Spleen (tissue), 11 donors: ENCODE data around the gene TMEM132D. TPM values are rescaled to one million over a fixed set of nuclear protein-coding genes. Genes with fewer than 3 reads are reported as not detected.

Experiments
- DNase-seq: peaks from one replicate; pipeline ENCODE4 v3.0.0-alpha.2; 2020
- H3K27ac ChIP-seq, 8 donors: fragments of 200-600 bp; sonication (generic) in 7 of 8; 1 replicate in 4 of 8; 2 replicates in 4 of 8; pipeline versions ENCODE4 v1.5.0 to v1.8.0; 2016 to 2021; ENCODE audit warnings: inconsistent platforms in 4 of 8, mild to moderate bottlenecking in 4 of 8, moderate library complexity in 1 of 8
- H3K27me3 ChIP-seq, 7 donors: fragments of 200-600 bp; sonication (generic) in 6 of 7; replicated peaks in 1 of 7; 1 replicate in 4 of 7; 2 replicates in 3 of 7; pipeline versions ENCODE4 v1.5.0 to v1.8.0; 2016 to 2021; ENCODE audit warnings: inconsistent platforms in 3 of 7, mild to moderate bottlenecking in 1 of 7
- H3K36me3 ChIP-seq, 6 donors: fragments of 200-600 bp; sonication (generic) in 5 of 6; 1 replicate in 4 of 6; 2 replicates in 2 of 6; pipeline versions ENCODE4 v1.5.0 to v1.8.0; 2016 to 2021; ENCODE audit warnings: inconsistent platforms in 2 of 6
- H3K4me1 ChIP-seq, 6 donors: fragments of 200-600 bp; sonication (generic) in 5 of 6; 1 replicate in 3 of 6; 2 replicates in 3 of 6; pipeline versions ENCODE4 v1.5.0 to v1.8.0; 2016 to 2021; ENCODE audit warnings: inconsistent platforms in 3 of 6
- H3K4me3 ChIP-seq, 8 donors: fragments of 200-600 bp; sonication (generic) in 7 of 8; 1 replicate in 4 of 8; 2 replicates in 4 of 8; pipeline versions ENCODE4 v1.5.0 to v1.8.0; 2016 to 2021; ENCODE audit warnings: inconsistent platforms in 4 of 8, mild to moderate bottlenecking in 4 of 8, moderate library complexity in 2 of 8
- H3K9me3 ChIP-seq, 8 donors: fragments of 200-600 bp; sonication (generic) in 7 of 8; 1 replicate in 4 of 8; 2 replicates in 4 of 8; pipeline versions ENCODE4 v1.5.0 to v1.8.0; 2016 to 2021; ENCODE audit warnings: inconsistent platforms in 4 of 8
- POLR2A ChIP-seq, 3 donors: fragments of 450-650 bp; IDR thresholded peaks; one replicate each; pipeline ENCODE4 v1.5.1; 2017; ENCODE audit warnings: antibody characterized with exemption in 3 of 3, mild to moderate bottlenecking in 1 of 3
- POLR2AphosphoS5 ChIP-seq, 3 donors: sonication (generic); formaldehyde crosslinking; IDR thresholded peaks; one replicate each; pipeline ENCODE4 v1.5.1; 2017; ENCODE audit warnings: antibody characterized with exemption in 3 of 3
- WGBS, 5 donors: extraction: QIAGEN DNeasy Blood & Tissue Kit in 3 of 5; methylation state at CpG; one replicate each; pipeline versions ENCODE4 v1.1.5 to v1.1.7; 2013 to 2018; 5-methylcytosine and 5-hydroxymethylcytosine counted together
- intact Hi-C: fragments of 100-400 bp; cut with DNase I; formaldehyde crosslinking; loops from one replicate; pipeline ENCODE4 v1.15.0; 2023; ENCODE audit warnings: low total_unique reads
- polyA plus RNA-seq, 3 donors: library from polyadenylated mRNA; stranded (reverse); fragments of 200-250 nt; gene quantifications; one replicate each; pipeline ENCODE4 v1.2.1, GENCODE V29; 2013
- total RNA-seq, 7 donors: library from RNA; depleted of rRNA in 3 of 7; stranded (reverse); fragments of >200 nt in 3 of 7; fragmentation: NEBNext Ultra II Directional in 4 of 7; extraction: Animal tissue kit (Norgen Biotek cat#: 25700) in 4 of 7; gene quantifications; one replicate each; pipeline versions ENCODE4 v1.1.0 to v1.2.1, GENCODE V29; 2016 to 2021
- TF ChIP-seq, protein P1 (sequence below), 11 experiments: fragments of 200-600 bp in 7 of 11; fragments of 450-650 bp in 4 of 11; sonication (generic) in 4 of 11; IDR thresholded peaks in 8 of 11; conservative IDR thresholded peaks in 3 of 11; 1 replicate in 7 of 11; 2 replicates in 4 of 11; pipeline versions ENCODE4 v1.4.0 to v1.8.0; 2016 to 2021; ENCODE audit warnings: antibody characterized with exemption in 11 of 11, inconsistent platforms in 4 of 11, mild to moderate bottlenecking in 1 of 11
- donor health status: healthy with polysubstance abuse.
- donor health status: DM: no; HTN: no; CAD: no; lungs with moderate emphysema.
- donor health status: DM: no; HTN: no; CAD: no.
- donor health status: Bipolar disorder and iron deficiency.
- donor health status: healthy.
- donor health status: DM: no; HTN: no; CAD: no.
- donor health status: DM: yes; HTN: yes; CAD: no.

The TMEM132D gene
- total and polyA plus RNA-seq, 10 donors, result 0.03 TPM; not detected in 9

DNA sequence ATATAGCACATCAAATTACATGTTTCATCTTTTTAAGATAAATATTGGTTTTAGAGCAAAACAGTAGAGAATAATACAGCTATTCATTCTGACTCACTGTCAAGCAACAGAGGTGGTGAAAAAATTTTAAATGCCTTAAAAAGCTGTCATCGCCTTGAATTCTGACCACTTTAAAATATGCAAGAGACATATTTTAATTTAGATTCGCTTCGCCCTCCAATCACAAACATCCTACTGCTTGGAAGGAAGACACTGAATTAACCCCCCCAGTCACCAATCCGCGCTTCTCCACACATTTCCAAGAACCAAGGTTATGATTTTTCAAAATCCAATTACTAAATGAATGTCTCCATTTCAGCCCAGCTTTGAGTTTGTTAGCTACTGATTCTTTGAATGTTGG, 112.4 kb downstream of the TMEM132D start:
- 89 to 94% (median 93%) methylated on average over 5 of the region's 5 CpGs for WGBS, 5 donors
- no peak for TF ChIP-seq POLR2AphosphoS5 (IDR thresholded peaks at IDR 0.05)
- TF ChIP-seq POLR2A (IDR thresholded peaks at IDR 0.05), result no peak
- TF ChIP-seq, protein P1, sequence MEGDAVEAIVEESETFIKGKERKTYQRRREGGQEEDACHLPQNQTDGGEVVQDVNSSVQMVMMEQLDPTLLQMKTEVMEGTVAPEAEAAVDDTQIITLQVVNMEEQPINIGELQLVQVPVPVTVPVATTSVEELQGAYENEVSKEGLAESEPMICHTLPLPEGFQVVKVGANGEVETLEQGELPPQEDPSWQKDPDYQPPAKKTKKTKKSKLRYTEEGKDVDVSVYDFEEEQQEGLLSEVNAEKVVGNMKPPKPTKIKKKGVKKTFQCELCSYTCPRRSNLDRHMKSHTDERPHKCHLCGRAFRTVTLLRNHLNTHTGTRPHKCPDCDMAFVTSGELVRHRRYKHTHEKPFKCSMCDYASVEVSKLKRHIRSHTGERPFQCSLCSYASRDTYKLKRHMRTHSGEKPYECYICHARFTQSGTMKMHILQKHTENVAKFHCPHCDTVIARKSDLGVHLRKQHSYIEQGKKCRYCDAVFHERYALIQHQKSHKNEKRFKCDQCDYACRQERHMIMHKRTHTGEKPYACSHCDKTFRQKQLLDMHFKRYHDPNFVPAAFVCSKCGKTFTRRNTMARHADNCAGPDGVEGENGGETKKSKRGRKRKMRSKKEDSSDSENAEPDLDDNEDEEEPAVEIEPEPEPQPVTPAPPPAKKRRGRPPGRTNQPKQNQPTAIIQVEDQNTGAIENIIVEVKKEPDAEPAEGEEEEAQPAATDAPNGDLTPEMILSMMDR (IDR thresholded peaks at IDR 0.05 in 8 of 11, conservative IDR thresholded peaks at IDR 0.05 in 3 of 11), result no peak
- intact Hi-C loops, result no loop called here
- no peak overlapping the region for H3K4me3 ChIP-seq
- H3K9me3 ChIP-seq, result peaks cover 0 to 2% (median 0%) of the 10 kb centered on the region in 8 donors
- no peaks in the 10 kb centered on the region for H3K36me3 ChIP-seq
- peaks cover 0 to 3% (median 0%) of the 10 kb centered on the region in 7 donors for H3K27me3 ChIP-seq
- H3K27ac ChIP-seq, result no peak overlapping the region
- no peak for DNase-seq
- no peaks in the 10 kb centered on the region for H3K4me1 ChIP-seq

DNA sequence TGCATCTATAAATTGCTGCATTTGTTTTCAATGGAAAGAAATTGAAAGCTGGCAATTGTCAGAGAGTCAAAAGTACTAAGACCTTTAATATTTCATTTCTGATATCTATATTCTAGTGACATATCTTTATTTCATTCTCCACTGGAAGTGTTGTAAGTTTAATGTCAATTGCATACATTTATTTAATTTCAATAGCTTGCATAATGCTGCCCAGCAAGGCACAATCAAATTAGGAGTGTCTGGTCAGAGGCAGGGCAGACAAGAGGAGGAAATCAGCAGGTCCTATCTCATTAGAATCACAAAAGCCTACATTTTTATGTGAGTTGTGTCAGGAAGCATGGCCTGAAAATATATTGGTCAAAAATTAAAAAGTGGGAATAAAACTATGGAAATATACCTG, 112.9 kb downstream of the TMEM132D start:
- no peak overlapping the region for H3K27ac ChIP-seq
- intact Hi-C loops, result no loop called here
- H3K36me3 ChIP-seq, result no peaks in the 10 kb centered on the region
- H3K4me3 ChIP-seq, result no peak overlapping the region
- H3K4me1 ChIP-seq, result no peaks in the 10 kb centered on the region
- H3K9me3 ChIP-seq, result peaks cover 0 to 7% (median 1%) of the 10 kb centered on the region in 8 donors
- TF ChIP-seq POLR2A (IDR thresholded peaks at IDR 0.05) (no peak), POLR2AphosphoS5 (IDR thresholded peaks at IDR 0.05) (no peak)
- TF ChIP-seq, protein P1 (IDR thresholded peaks at IDR 0.05 in 8 of 11, conservative IDR thresholded peaks at IDR 0.05 in 3 of 11), result no peak
- H3K27me3 ChIP-seq, result peaks cover 0 to 3% (median 0%) of the 10 kb centered on the region in 7 donors
- DNase-seq, result no peak

DNA sequence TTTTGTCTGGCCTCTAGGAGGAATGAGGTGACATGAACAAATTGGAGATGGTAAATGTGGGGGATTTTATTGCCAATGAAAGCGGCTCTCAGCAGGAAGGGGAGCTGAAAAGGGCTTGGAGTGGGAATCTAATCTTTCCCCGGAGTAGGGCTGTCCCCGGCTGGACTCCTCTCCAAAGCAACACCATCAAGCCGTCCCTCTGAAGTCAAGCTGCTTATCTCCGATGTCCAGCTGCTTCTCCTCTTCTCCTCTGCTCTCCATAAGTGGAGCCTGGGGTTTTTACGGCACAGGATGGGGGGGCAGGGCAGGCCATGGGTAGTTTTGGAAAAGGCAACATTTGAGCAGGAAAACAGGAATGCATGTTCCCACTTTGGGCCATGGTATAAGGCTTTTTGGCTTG, 113.5 kb downstream of the TMEM132D start:
- no peaks in the 10 kb centered on the region for H3K4me1 ChIP-seq
- TF ChIP-seq POLR2A (IDR thresholded peaks at IDR 0.05) (no peak), POLR2AphosphoS5 (IDR thresholded peaks at IDR 0.05) (no peak)
- TF ChIP-seq, protein P1 (IDR thresholded peaks at IDR 0.05 in 8 of 11, conservative IDR thresholded peaks at IDR 0.05 in 3 of 11), result no peak
- H3K9me3 ChIP-seq, result peaks cover 0 to 13% (median 4%) of the 10 kb centered on the region in 8 donors
- H3K27ac ChIP-seq, result no peak overlapping the region
- no peak overlapping the region for H3K4me3 ChIP-seq
- H3K27me3 ChIP-seq, result peaks cover 0 to 3% (median 0%) of the 10 kb centered on the region in 7 donors
- WGBS, 5 donors, result 25 to 49% (median 29%) methylated on average over 6 of the region's 6 CpGs
- intact Hi-C loops, result no loop called here
- DNase-seq, result no peak
- H3K36me3 ChIP-seq, result no peaks in the 10 kb centered on the region

DNA sequence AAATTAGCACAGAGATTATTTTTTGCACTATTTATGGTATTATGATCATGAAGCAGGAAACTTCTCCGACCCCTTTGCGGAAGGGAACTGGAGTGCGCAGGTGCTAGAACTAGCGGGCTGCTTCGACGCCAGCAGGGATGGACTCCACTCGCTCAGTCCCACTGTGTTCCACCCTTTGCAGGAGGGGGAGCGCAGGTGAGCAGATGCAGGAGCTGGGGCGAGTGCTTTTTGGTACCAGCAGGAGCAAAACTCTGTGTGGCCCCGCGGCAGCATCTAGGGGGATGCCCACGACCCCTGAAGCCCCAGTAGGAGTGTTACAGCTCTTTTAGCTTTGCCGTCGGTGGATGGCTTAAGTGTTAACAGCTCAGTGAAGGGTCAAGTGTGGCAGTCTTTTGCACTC, 113.9 kb downstream of the TMEM132D start:
- intact Hi-C loops, result no loop called here
- peaks cover 0 to under 1% (median 0%) of the 10 kb centered on the region in 7 donors for H3K27me3 ChIP-seq
- H3K36me3 ChIP-seq, result no peaks in the 10 kb centered on the region
- DNase-seq, result no peak
- 86 to 93% (median 88%) methylated on average over 14 of the region's 14 CpGs for WGBS, 5 donors
- TF ChIP-seq POLR2AphosphoS5 (IDR thresholded peaks at IDR 0.05) (no peak), POLR2A (IDR thresholded peaks at IDR 0.05) (no peak)
- TF ChIP-seq, protein P1 (IDR thresholded peaks at IDR 0.05 in 8 of 11, conservative IDR thresholded peaks at IDR 0.05 in 3 of 11), result no peak
- no peaks in the 10 kb centered on the region for H3K4me1 ChIP-seq
- no peak overlapping the region for H3K4me3 ChIP-seq
- H3K27ac ChIP-seq, result no peak overlapping the region
- peaks cover 0 to 16% (median 4%) of the 10 kb centered on the region in 8 donors for H3K9me3 ChIP-seq
